ENCODE results near the gene SGTA.
A peak's percentile ranks its signal among the peaks of the same experiment; 100 is the strongest.
"Not testable (repeated sequence)": the region's sequence is repeated elsewhere in the genome, so short reads cannot be mapped to it uniquely, and the experiment has no call there.

SGTA gene

GRCh38 chr19:2722541-2723344 lies 60.3 kb downstream of the SGTA start:
- peaks cover 80% of the 10 kb centered on the region for H3K27me3 Mint-ChIP-seq
- ATAC-seq: no peak

GRCh38 chr19:2721570-2722540 lies 61.2 kb downstream of the SGTA start:
- DNase-seq (no peak), ATAC-seq (peak; percentile 26)
- Mint-ChIP-seq H3K4me3 (peak overlapping the region; percentile 28 to 64), H3K9me3 (no peaks in the 10 kb centered on the region), H3K4me1 (peaks cover 16% of the 10 kb centered on the region), H3K27ac (peak overlapping the region in 1 of 2 donors; percentile 33), H3K27me3 (peaks cover 72% of the 10 kb centered on the region)

More at GRCh38 chr19:2722541-2723344, 60.3 kb downstream of the SGTA start:
- H3K9me3 Mint-ChIP-seq: no peaks in the 10 kb centered on the region
- DNase-seq: no peak
- H3K4me1 Mint-ChIP-seq: peaks cover 21% of the 10 kb centered on the region
- no peak overlapping the region for H3K4me3 Mint-ChIP-seq
- H3K27ac Mint-ChIP-seq: no peak overlapping the region

- peak; percentile 47 for ATAC-seq
- Mint-ChIP-seq H3K4me1 (peaks cover 9% of the 10 kb centered on the region), H3K9me3 (peaks cover under 1 to 2% of the 10 kb centered on the region in 2 donors), H3K27ac (peak within 1 kb of the TSS in 1 of 2 donors; percentile 33), H3K4me3 (peak within 1 kb of the TSS; percentile 32 to 64), H3K27me3 (peaks cover 63% of the 10 kb centered on the region)
- DNase-seq: no peak
Measured at GRCh38 chr19:2720777-2721569, 62.1 kb downstream of the SGTA start, which contains the start of gene DIRAS1. TSS of gene DIRAS1 (minus strand) at chr19:2721372. CDS start at chr19:2717806, 3,566 bp downstream.

- Mint-ChIP-seq H3K27me3 (peaks cover 61% of the 10 kb centered on the region), H3K4me1 (peaks cover 8% of the 10 kb centered on the region), H3K9me3 (peaks cover 8 to 10% of the 10 kb centered on the region in 2 donors), H3K4me3 (peak overlapping the region; percentile 49 to 54), H3K27ac (no peak overlapping the region)
- ATAC-seq (no peak), DNase-seq (no peak)
Measured at GRCh38 chr19:2719920-2720776, 62.9 kb downstream of the SGTA start.

- H3K9me3 Mint-ChIP-seq: peaks cover 11 to 14% of the 10 kb centered on the region in 2 donors
- H3K4me3 Mint-ChIP-seq: peak overlapping the region in 1 of 2 donors; percentile 49
- no peak for DNase-seq
- ATAC-seq: no peak
- peaks cover 57% of the 10 kb centered on the region for H3K27me3 Mint-ChIP-seq
- peaks cover 8% of the 10 kb centered on the region for H3K4me1 Mint-ChIP-seq
- H3K27ac Mint-ChIP-seq: no peak overlapping the region
Measured at GRCh38 chr19:2719232-2719735, 63.8 kb downstream of the SGTA start.

- H3K4me1 Mint-ChIP-seq: peaks cover 8% of the 10 kb centered on the region
- H3K27ac Mint-ChIP-seq: no peak overlapping the region
- peaks cover 43% of the 10 kb centered on the region for H3K27me3 Mint-ChIP-seq
- peaks cover 11 to 14% of the 10 kb centered on the region in 2 donors for H3K9me3 Mint-ChIP-seq
- H3K4me3 Mint-ChIP-seq: no peak overlapping the region
- ATAC-seq (no peak), DNase-seq (no peak)
Measured at GRCh38 chr19:2717638-2718541, 65.2 kb downstream of the SGTA start.

- ATAC-seq: no peak
- Mint-ChIP-seq H3K27ac (no peak overlapping the region), H3K4me3 (no peak overlapping the region), H3K9me3 (peaks cover 11 to 14% of the 10 kb centered on the region in 2 donors), H3K27me3 (peaks cover 34% of the 10 kb centered on the region), H3K4me1 (peaks cover 8% of the 10 kb centered on the region)
- no peak for DNase-seq
Measured at GRCh38 chr19:2716722-2717637, 66.1 kb downstream of the SGTA start.

- DNase-seq (no peak), ATAC-seq (peak; percentile 50)
- Mint-ChIP-seq H3K4me3 (no peak overlapping the region), H3K27ac (no peak overlapping the region), H3K27me3 (peaks cover 27% of the 10 kb centered on the region), H3K9me3 (peaks cover 11 to 14% of the 10 kb centered on the region in 2 donors), H3K4me1 (peaks cover 13% of the 10 kb centered on the region)
Measured at GRCh38 chr19:2716275-2716650, 66.8 kb downstream of the SGTA start.

- H3K27ac Mint-ChIP-seq: no peak overlapping the region
- DNase-seq (no peak), ATAC-seq (no peak)
- H3K9me3 Mint-ChIP-seq: peaks cover 11 to 14% of the 10 kb centered on the region in 2 donors
- peaks cover 19% of the 10 kb centered on the region for H3K4me1 Mint-ChIP-seq
- no peak overlapping the region for H3K4me3 Mint-ChIP-seq
- peaks cover 26% of the 10 kb centered on the region for H3K27me3 Mint-ChIP-seq
Measured at GRCh38 chr19:2715470-2716274, 67.4 kb downstream of the SGTA start.

- no peak overlapping the region for H3K27ac Mint-ChIP-seq
- peaks cover 14% of the 10 kb centered on the region for H3K4me1 Mint-ChIP-seq
Measured at GRCh38 chr19:2714531-2715269, 68.4 kb downstream of the SGTA start.

GRCh38 chr19:2714102-2714501 lies 69.0 kb downstream of the SGTA start:
- Mint-ChIP-seq H3K4me1 (peaks cover 11% of the 10 kb centered on the region), H3K27me3 (peaks cover 10% of the 10 kb centered on the region), H3K9me3 (peaks cover 11 to 14% of the 10 kb centered on the region in 2 donors)
- H3K27ac Mint-ChIP-seq, DNase-seq, ATAC-seq, H3K4me3 Mint-ChIP-seq: not testable (repeated sequence)

More at GRCh38 chr19:2714531-2715269, 68.4 kb downstream of the SGTA start:
- peaks cover 11 to 14% of the 10 kb centered on the region in 2 donors for H3K9me3 Mint-ChIP-seq
- DNase-seq (no peak), ATAC-seq (no peak)
- H3K4me3 Mint-ChIP-seq: no peak overlapping the region
- H3K27me3 Mint-ChIP-seq: peaks cover 16% of the 10 kb centered on the region

All from stimulated activated naive CD8-positive, alpha-beta T cell treated with anti-CD3 and anti-CD28 coated beads, Interleukin-15, amount 100 ng/mL, for 72 hours (primary cell).